Esophagus squamous epithelium (tissue), 4 donors: ENCODE results near the gene IRF9.

Experiments
- CTCF ChIP-seq, 6 experiments: fragments of 450-650 bp in 4 of 6; fragments of 200-600 bp in 2 of 6; sonication (generic) in 2 of 6; IDR thresholded peaks; one replicate each; pipeline ENCODE4 v1.5.1; 2016 to 2019; ENCODE audit warnings: antibody characterized with exemption in 6 of 6, mild to moderate bottlenecking in 4 of 6, moderate library complexity in 4 of 6
- POLR2A ChIP-seq, 4 donors: fragments of 450-650 bp; IDR thresholded peaks; one replicate each; pipeline ENCODE4 v1.6.1; 2017; ENCODE audit warnings: antibody characterized with exemption in 4 of 4, mild to moderate bottlenecking in 4 of 4, moderate library complexity in 3 of 4

GRCh38 chr14:24167469-24168114, 6.5 kb downstream of the IRF9 start:
- TF ChIP-seq CTCF (IDR thresholded peaks at IDR 0.05): no peak
- TF ChIP-seq POLR2A (IDR thresholded peaks at IDR 0.05): no peak
